SK-N-SH (cell line): ENCODE measurements around the gene PTMS. TPM values are rescaled to one million over a fixed set of nuclear protein-coding genes. Genes with fewer than 3 reads are reported as not detected.

Experiments used
- CTCF ChIA-PET: fragments of 300-600, 350-600 bp; formaldehyde crosslinking; extraction: SDS; loops from one replicate; lab custom pipeline; 2021; lab: Yijun Ruan, JAX
- POLR2A ChIA-PET: fragments of 350-600 bp; sonication (Branson Sonifier 250); formaldehyde crosslinking; extraction: SDS; loops from one replicate; lab custom pipeline; 2020; ENCODE audit warnings: antibody characterized with exemption, inconsistent platforms; lab: Yijun Ruan, JAX
- DNase-seq: peaks from one replicate; pipeline ENCODE4 v3.0.0; 2012
- H2AFZ ChIP-seq: fragments of 200-600 bp; sonication (generic); 2 replicates; pipeline ENCODE4 v1.8.1; 2016; ENCODE audit warnings: antibody characterized with exemption, mild to moderate bottlenecking, low read depth
- H3F3A ChIP-seq: fragments of 200-600 bp; sonication (generic); replicated peaks from 2 replicates; pipeline ENCODE3; 2016; ENCODE audit warnings: antibody characterized with exemption, mild to moderate bottlenecking; ENCODE audit not compliant: insufficient read depth
- H3K27ac ChIP-seq, 2 experiments: fragments of 200-500 bp in 1 of 2; fragments of 200-600 bp in 1 of 2; sonication (Bioruptor generic) in 1 of 2; sonication (generic), shearing (Covaris generic) in 1 of 2; 2 replicates each; pipeline versions ENCODE4 v1.5.1 to v1.6.1; 2014 to 2016; ENCODE audit warnings: low read depth in 2 of 2, inconsistent platforms in 1 of 2, low read length in 1 of 2, mild to moderate bottlenecking in 1 of 2, mixed read lengths in 1 of 2
- H3K27me3 ChIP-seq: fragments of 200-600 bp; sonication (generic), shearing (Covaris generic); 2 replicates; pipeline ENCODE4 v1.6.1; 2016; ENCODE audit warnings: mixed run types; ENCODE audit not compliant: insufficient read depth
- H3K36me3 ChIP-seq, 2 experiments: fragments of 200-500 bp in 1 of 2; fragments of 200-600 bp in 1 of 2; sonication (Bioruptor generic) in 1 of 2; sonication (generic) in 1 of 2; replicated peaks in 1 of 2; 2 replicates each; pipeline versions ENCODE3 to v1.5.1; 2014 to 2016; ENCODE audit warnings: low read length in 1 of 2, mild to moderate bottlenecking in 1 of 2; ENCODE audit not compliant: insufficient read depth in 2 of 2, control insufficient read depth in 1 of 2
- H3K4me1 ChIP-seq, 2 experiments: fragments of 200-500 bp in 1 of 2; fragments of 200-600 bp in 1 of 2; sonication (Bioruptor generic) in 1 of 2; sonication (generic), shearing (Covaris generic) in 1 of 2; 2 replicates each; pipeline versions ENCODE4 v1.5.1 to v1.6.1; 2014 to 2016; ENCODE audit warnings: low read depth in 1 of 2, low read length in 1 of 2, mixed run types in 1 of 2; ENCODE audit not compliant: insufficient read depth in 2 of 2, control insufficient read depth in 1 of 2
- H3K4me2 ChIP-seq: fragments of 200-600 bp; sonication (generic), shearing (Covaris generic); 2 replicates; pipeline ENCODE4 v1.6.1; 2017; ENCODE audit warnings: mixed run types
- H3K4me3 ChIP-seq, 2 experiments: fragments of 200-500 bp in 1 of 2; fragments of 200-600 bp in 1 of 2; sonication (Bioruptor generic) in 1 of 2; sonication (generic), shearing (Covaris generic) in 1 of 2; 2 replicates each; pipeline versions ENCODE4 v1.5.1 to v1.8.1; 2014 to 2016; ENCODE audit warnings: low read depth in 2 of 2, inconsistent platforms in 1 of 2, low read length in 1 of 2, mild to moderate bottlenecking in 1 of 2, mixed read lengths in 1 of 2, moderate library complexity in 1 of 2
- H3K79me2 ChIP-seq: fragments of 200-600 bp; sonication (generic); 2 replicates; pipeline ENCODE4 v1.8.1; 2017; ENCODE audit warnings: mild to moderate bottlenecking; ENCODE audit not compliant: insufficient read depth
- H3K9ac ChIP-seq: fragments of 200-600 bp; sonication (generic); 2 replicates; pipeline ENCODE4 v1.6.1; 2017; ENCODE audit warnings: mixed run types
- H3K9me2 ChIP-seq: fragments of 200-600 bp; sonication (generic); 2 replicates; pipeline ENCODE4 v1.6.1; 2017; ENCODE audit warnings: mixed run types
- H3K9me3 ChIP-seq: fragments of 200-600 bp; sonication (generic); 2 replicates; pipeline ENCODE4 v1.6.1; 2017; ENCODE audit warnings: mixed run types, mild to moderate bottlenecking, moderate library complexity
- H4K20me1 ChIP-seq: fragments of 200-600 bp; sonication (generic); 2 replicates; pipeline ENCODE4 v1.6.1; 2017; ENCODE audit warnings: mild to moderate bottlenecking, mixed run types; ENCODE audit not compliant: insufficient read depth
- EZH2phosphoT487 ChIP-seq: fragments of 200-600 bp; sonication (generic); IDR thresholded peaks from 2 replicates; pipeline ENCODE4 v1.6.1; 2017; ENCODE audit warnings: low read depth, mixed run types, mild to moderate bottlenecking, antibody characterized with exemption, moderate library complexity, borderline replicate concordance
- JUND ChIP-seq: IDR thresholded peaks from 2 replicates; pipeline ENCODE4 v1.4.0; 2012
- NRF1 ChIP-seq: IDR thresholded peaks from 2 replicates; pipeline ENCODE4 v1.6.1; 2012; ENCODE audit warnings: low read depth, mild to moderate bottlenecking, low read length
- RXRA ChIP-seq: IDR thresholded peaks from 2 replicates; pipeline ENCODE4 v1.4.0; 2012; ENCODE audit warnings: low read depth, mild to moderate bottlenecking, borderline replicate concordance
- TEAD4 ChIP-seq: IDR thresholded peaks from 2 replicates; pipeline ENCODE4 v1.4.0; 2012; ENCODE audit warnings: mild to moderate bottlenecking, borderline replicate concordance; ENCODE audit not compliant: insufficient read depth
- YY1 ChIP-seq: IDR thresholded peaks from 2 replicates; pipeline ENCODE4 v1.4.0; 2012; ENCODE audit warnings: low read depth, mild to moderate bottlenecking
- WGBS: methylation state at CpG from one replicate; pipeline ENCODE4 v1.1.6; 2017; ENCODE audit warnings: low lambda C conversion rate; 5-methylcytosine and 5-hydroxymethylcytosine counted together
- polyA plus RNA-seq, 3 experiments: library from polyadenylated mRNA; depleted of rRNA; stranded (reverse); fragments of >200 nt; gene quantifications; 2 replicates each; pipeline ENCODE4 v1.2.3, GENCODE V29; 2012
- TF ChIP-seq, protein P1 (sequence below): IDR thresholded peaks from 2 replicates; pipeline ENCODE4 v1.4.0; 2012; ENCODE audit warnings: low read depth
- TF ChIP-seq, protein P2 (sequence below): fragments of 200-600 bp; sonication (generic); IDR thresholded peaks from 2 replicates; pipeline ENCODE4 v1.6.1; 2017; ENCODE audit warnings: antibody characterized with exemption, mild to moderate bottlenecking, moderate library complexity
- TF ChIP-seq, protein P3 (sequence below): IDR thresholded peaks from 2 replicates; pipeline ENCODE4; 2012
- TF ChIP-seq, protein P4 (sequence below): IDR thresholded peaks from 2 replicates; pipeline ENCODE4 v1.6.1; 2012; ENCODE audit warnings: mild to moderate bottlenecking, low read depth, low read length, moderate library complexity

PTMS gene
- polyA plus RNA-seq, 1 of the 3 experiments (the other 2 are of a cell fraction), result 661 TPM

DNA sequence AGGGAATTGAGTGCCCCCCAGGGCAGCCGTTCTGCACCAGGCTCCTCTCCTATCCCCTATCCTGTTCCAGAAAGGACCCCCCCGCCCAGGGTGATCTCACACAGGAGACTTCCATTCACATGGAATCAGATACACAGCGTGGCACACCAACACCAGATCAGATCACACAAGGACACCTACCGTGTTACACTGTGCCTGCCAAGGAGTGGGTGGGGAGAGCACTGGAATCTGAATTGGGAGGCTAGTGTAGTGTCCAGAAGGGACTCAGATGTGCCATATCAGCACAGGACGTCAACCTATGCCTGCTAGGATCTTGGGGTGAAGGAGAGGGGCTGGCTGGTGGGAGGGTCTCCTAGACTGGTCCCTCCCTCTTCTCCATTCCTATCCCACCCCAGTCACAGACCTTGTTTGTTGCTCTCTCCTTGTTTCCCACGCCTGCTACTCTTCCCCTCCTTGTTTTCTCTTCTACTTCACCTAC, 2.3 kb downstream of the PTMS start:
- H3K27ac ChIP-seq, result peak overlapping the region; percentile 43 to 95; a peak in 2 of 4 replicates
- TF ChIP-seq, protein P1, sequence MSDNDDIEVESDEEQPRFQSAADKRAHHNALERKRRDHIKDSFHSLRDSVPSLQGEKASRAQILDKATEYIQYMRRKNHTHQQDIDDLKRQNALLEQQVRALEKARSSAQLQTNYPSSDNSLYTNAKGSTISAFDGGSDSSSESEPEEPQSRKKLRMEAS, result 0 out of 2 replicates have a peak, but pooled peaks have one; percentile 4
- TF ChIP-seq YY1, result no peak
- no peak for DNase-seq
- H2AFZ ChIP-seq, result no peak overlapping the region
- H3K27me3 ChIP-seq, result no peaks in the 10 kb centered on the region
- ChIA-PET CTCF (interaction anchor here (0.8 to 15.2 kb wide), 8 partner anchors 10 to 153 kb away, joined by 3 to 343 read pairs (median 5); partner anchors contain the start of genes MLF2 and P3H3), POLR2A (interaction anchor here (1.9 to 4.8 kb wide), 3 partner anchors 9 to 45 kb away, joined by 6 to 89 read pairs (median 31); partner anchors contain the start of genes COPS7A and MLF2)
- H4K20me1 ChIP-seq, result peaks cover 40% of the 10 kb centered on the region
- H3K4me1 ChIP-seq, result peaks cover 22 to 50% of the 10 kb centered on the region in 2 experiments
- 25% methylated on average over 6 of the region's 6 CpGs for WGBS
- peaks cover 40% of the 10 kb centered on the region for H3K79me2 ChIP-seq
- peak overlapping the region; percentile 82 to 93 for H3K4me3 ChIP-seq
- peaks cover 17 to 20% of the 10 kb centered on the region in 2 experiments for H3K36me3 ChIP-seq
- peak overlapping the region; percentile 90 for H3K9ac ChIP-seq
- H3K9me3 ChIP-seq, result no peaks in the 10 kb centered on the region
- H3K9me2 ChIP-seq, result no peaks in the 10 kb centered on the region
- H3F3A ChIP-seq, result peaks cover 22% of the 10 kb centered on the region
- H3K4me2 ChIP-seq, result peak overlapping the region; percentile 96

DNA sequence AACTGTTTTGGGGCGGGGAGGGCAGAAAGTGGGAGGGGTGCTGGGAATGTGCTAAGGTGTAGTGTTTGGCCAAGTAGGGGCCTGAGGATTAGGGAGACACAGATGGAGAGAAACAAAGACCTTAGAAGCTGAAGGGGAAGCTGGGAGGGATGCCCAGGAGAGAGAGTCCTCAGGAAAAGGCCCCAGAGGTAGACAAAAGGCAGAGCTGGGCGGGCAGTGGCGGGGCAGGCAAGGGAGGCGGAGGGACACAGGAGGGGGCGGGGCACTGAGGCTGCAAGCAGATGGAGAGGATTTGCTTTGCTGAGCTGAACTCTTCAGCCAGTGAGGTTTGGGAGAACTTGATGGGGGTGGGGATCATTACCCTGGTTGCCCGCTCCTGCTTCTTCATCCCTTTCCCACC, 2.8 kb downstream of the PTMS start:
- POLR2A ChIA-PET, result interaction anchor here (0.6 to 4.8 kb wide), 5 partner anchors 8 to 155 kb away, joined by 3 to 89 read pairs (median 6); partner anchors contain the start of genes COPS7A, MLF2 and ZNF384
- peak; percentile 81 for DNase-seq
- Histone ChIP-seq H3K79me2 (peaks cover 40% of the 10 kb centered on the region), H3K4me2 (peak overlapping the region; percentile 96), H3K4me3 (peak overlapping the region; percentile 82 to 93), H3K9ac (peak overlapping the region; percentile 90), H3K4me1 (peaks cover 22 to 44% of the 10 kb centered on the region in 2 experiments; a peak in 3 of 4 replicates), H3F3A (peaks cover 22% of the 10 kb centered on the region), H3K36me3 (peaks cover 17 to 20% of the 10 kb centered on the region in 2 experiments), H3K27ac (peak overlapping the region; percentile 43 to 95; a peak in 2 of 4 replicates), H3K9me3 (no peaks in the 10 kb centered on the region), H2AFZ (no peak overlapping the region), H3K9me2 (no peaks in the 10 kb centered on the region), H4K20me1 (peaks cover 40% of the 10 kb centered on the region), H3K27me3 (no peaks in the 10 kb centered on the region)
- TF ChIP-seq, protein P2, sequence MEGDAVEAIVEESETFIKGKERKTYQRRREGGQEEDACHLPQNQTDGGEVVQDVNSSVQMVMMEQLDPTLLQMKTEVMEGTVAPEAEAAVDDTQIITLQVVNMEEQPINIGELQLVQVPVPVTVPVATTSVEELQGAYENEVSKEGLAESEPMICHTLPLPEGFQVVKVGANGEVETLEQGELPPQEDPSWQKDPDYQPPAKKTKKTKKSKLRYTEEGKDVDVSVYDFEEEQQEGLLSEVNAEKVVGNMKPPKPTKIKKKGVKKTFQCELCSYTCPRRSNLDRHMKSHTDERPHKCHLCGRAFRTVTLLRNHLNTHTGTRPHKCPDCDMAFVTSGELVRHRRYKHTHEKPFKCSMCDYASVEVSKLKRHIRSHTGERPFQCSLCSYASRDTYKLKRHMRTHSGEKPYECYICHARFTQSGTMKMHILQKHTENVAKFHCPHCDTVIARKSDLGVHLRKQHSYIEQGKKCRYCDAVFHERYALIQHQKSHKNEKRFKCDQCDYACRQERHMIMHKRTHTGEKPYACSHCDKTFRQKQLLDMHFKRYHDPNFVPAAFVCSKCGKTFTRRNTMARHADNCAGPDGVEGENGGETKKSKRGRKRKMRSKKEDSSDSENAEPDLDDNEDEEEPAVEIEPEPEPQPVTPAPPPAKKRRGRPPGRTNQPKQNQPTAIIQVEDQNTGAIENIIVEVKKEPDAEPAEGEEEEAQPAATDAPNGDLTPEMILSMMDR, result no peak
- TF ChIP-seq, protein P3, sequence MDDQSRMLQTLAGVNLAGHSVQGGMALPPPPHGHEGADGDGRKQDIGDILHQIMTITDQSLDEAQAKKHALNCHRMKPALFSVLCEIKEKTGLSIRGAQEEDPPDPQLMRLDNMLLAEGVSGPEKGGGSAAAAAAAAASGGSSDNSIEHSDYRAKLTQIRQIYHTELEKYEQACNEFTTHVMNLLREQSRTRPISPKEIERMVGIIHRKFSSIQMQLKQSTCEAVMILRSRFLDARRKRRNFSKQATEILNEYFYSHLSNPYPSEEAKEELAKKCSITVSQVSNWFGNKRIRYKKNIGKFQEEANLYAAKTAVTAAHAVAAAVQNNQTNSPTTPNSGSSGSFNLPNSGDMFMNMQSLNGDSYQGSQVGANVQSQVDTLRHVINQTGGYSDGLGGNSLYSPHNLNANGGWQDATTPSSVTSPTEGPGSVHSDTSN, result no peak
- no peak for TF ChIP-seq TEAD4
- no peak for TF ChIP-seq RXRA
- TF ChIP-seq NRF1, result no peak
- TF ChIP-seq, protein P4, sequence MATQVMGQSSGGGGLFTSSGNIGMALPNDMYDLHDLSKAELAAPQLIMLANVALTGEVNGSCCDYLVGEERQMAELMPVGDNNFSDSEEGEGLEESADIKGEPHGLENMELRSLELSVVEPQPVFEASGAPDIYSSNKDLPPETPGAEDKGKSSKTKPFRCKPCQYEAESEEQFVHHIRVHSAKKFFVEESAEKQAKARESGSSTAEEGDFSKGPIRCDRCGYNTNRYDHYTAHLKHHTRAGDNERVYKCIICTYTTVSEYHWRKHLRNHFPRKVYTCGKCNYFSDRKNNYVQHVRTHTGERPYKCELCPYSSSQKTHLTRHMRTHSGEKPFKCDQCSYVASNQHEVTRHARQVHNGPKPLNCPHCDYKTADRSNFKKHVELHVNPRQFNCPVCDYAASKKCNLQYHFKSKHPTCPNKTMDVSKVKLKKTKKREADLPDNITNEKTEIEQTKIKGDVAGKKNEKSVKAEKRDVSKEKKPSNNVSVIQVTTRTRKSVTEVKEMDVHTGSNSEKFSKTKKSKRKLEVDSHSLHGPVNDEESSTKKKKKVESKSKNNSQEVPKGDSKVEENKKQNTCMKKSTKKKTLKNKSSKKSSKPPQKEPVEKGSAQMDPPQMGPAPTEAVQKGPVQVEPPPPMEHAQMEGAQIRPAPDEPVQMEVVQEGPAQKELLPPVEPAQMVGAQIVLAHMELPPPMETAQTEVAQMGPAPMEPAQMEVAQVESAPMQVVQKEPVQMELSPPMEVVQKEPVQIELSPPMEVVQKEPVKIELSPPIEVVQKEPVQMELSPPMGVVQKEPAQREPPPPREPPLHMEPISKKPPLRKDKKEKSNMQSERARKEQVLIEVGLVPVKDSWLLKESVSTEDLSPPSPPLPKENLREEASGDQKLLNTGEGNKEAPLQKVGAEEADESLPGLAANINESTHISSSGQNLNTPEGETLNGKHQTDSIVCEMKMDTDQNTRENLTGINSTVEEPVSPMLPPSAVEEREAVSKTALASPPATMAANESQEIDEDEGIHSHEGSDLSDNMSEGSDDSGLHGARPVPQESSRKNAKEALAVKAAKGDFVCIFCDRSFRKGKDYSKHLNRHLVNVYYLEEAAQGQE, result no peak
- no peak for TF ChIP-seq JUND
- no peak for TF ChIP-seq EZH2phosphoT487
- CTCF ChIA-PET, result interaction anchor here (0.9 to 15.2 kb wide), 8 partner anchors 9 to 59 kb away, joined by 3 to 343 read pairs (median 4); partner anchors contain the start of genes MLF2 and P3H3
- 62% methylated on average over 6 of the region's 6 CpGs for WGBS
